Natural killer cell (primary cell): ENCODE data around the gene ZNF441. TPM values are rescaled to one million over a fixed set of nuclear protein-coding genes. Genes with fewer than 3 reads are reported as not detected.
A peak's percentile ranks its signal among the peaks of the same experiment; 100 is the strongest.

Experiments
- ATAC-seq, 3 donors: fragments of 150-1000 bp in 2 of 3; fragments of 200-7000 bp in 1 of 3; cut with Tn5 transposase; 1 replicate in 1 of 3; 2 replicates in 2 of 3; pipeline ENCODE4 v1.10.0; 2021; ENCODE audit warnings: mild to moderate bottlenecking in 2 of 3, moderate library complexity in 2 of 3
- DNase-seq, 2 donors: peaks; one replicate each; pipeline versions ENCODE4 v3.0.0 to v3.0.0-alpha.2; 2013 to 2021; ENCODE audit warnings: mixed read lengths in 1 of 2
- H3K27ac ChIP-seq: one replicate; pipeline ENCODE4 v1.5.1; 2013; ENCODE audit warnings: mild to moderate bottlenecking, low read length
- H3K27me3 ChIP-seq: one replicate; pipeline ENCODE4 v1.6.1; 2013; ENCODE audit warnings: low read length; ENCODE audit not compliant: control insufficient read depth, insufficient read depth
- H3K36me3 ChIP-seq: one replicate; pipeline ENCODE4 v1.6.1; 2013; ENCODE audit warnings: low read length; ENCODE audit not compliant: control insufficient read depth, insufficient read depth
- H3K4me1 ChIP-seq: one replicate; pipeline ENCODE4 v1.6.1; 2013; ENCODE audit warnings: low read length; ENCODE audit not compliant: control insufficient read depth, insufficient read depth
- H3K4me3 ChIP-seq: one replicate; pipeline ENCODE4 v1.5.1; 2013; ENCODE audit warnings: low read length
- H3K9me3 ChIP-seq: one replicate; pipeline ENCODE4 v1.6.1; 2013; ENCODE audit warnings: low read length; ENCODE audit not compliant: control insufficient read depth, insufficient read depth
- H3K27ac Mint-ChIP-seq, 2 donors: one replicate each; pipeline ENCODE4 v1.8.0; 2022; ENCODE audit warnings: mild to moderate bottlenecking in 2 of 2, mixed read lengths in 2 of 2, moderate library complexity in 1 of 2
- H3K27me3 Mint-ChIP-seq, 2 donors: one replicate each; pipeline ENCODE4 v1.8.0; 2022; ENCODE audit warnings: low read depth in 2 of 2, mixed read lengths in 2 of 2
- H3K36me3 Mint-ChIP-seq: one replicate; pipeline ENCODE4 v1.8.0; 2022; ENCODE audit warnings: mixed read lengths
- H3K4me1 Mint-ChIP-seq, 2 donors: one replicate each; pipeline ENCODE4 v1.8.0; 2022; ENCODE audit warnings: mixed read lengths in 2 of 2
- H3K4me3 Mint-ChIP-seq: one replicate; pipeline ENCODE4 v1.8.0; 2022; ENCODE audit warnings: mild to moderate bottlenecking, moderate library complexity, mixed read lengths
- H3K9me3 Mint-ChIP-seq, 2 donors: one replicate each; pipeline ENCODE4 v1.8.0; 2022; ENCODE audit warnings: mixed read lengths in 2 of 2
- CTCF ChIP-seq: fragments of 200-600 bp; IDR thresholded peaks from one replicate; pipeline ENCODE4 v1.8.0; 2022; ENCODE audit warnings: antibody characterized with exemption
- WGBS: methylation state at CpG from one replicate; pipeline ENCODE4 v1.1.7; 2013; ENCODE audit warnings: missing lambda C conversion rate; ENCODE audit not compliant: insufficient coverage; 5-methylcytosine and 5-hydroxymethylcytosine counted together
- intact Hi-C: fragments of 100-400 bp; cut with micrococcal nuclease; formaldehyde crosslinking; loops from one replicate; pipeline ENCODE4 v1.14.2; 2022
- total RNA-seq, 4 donors: library from RNA; stranded (reverse); fragments of 120-200 nt in 1 of 4; gene quantifications; one replicate each; pipeline versions ENCODE4 v1.2.3 to v1.2.4, GENCODE V29; 2013 to 2022

The ZNF441 gene
- total RNA-seq, 3 donors from 2014 or later (not counting 1 experiment from before 2014, with no cell fraction given), result 6.5 to 9.6 (median 7.1) TPM

- Mint-ChIP-seq H3K4me1 (peaks cover 16 to 22% of the 10 kb centered on the region in 2 donors), H3K27me3 (no peaks in the 10 kb centered on the region), H3K9me3 (no peaks in the 10 kb centered on the region), H3K36me3 (no peaks in the 10 kb centered on the region), H3K4me3 (peak within 1 kb of the TSS; percentile 96), H3K27ac (peak within 1 kb of the TSS; percentile 84 to 90)
- TF ChIP-seq CTCF, result peak; percentile 9
- under 1% methylated on average over 56 of the region's 56 CpGs for WGBS
- no peaks in the 10 kb centered on the region for H3K9me3 ChIP-seq
- DNase-seq (peak; percentile 87), ATAC-seq (peak; percentile 98 to 99 (median 98))
- intact Hi-C loops, result loop anchor here (1.0 to 10.0 kb wide), 5 partner anchors 16 to 343 kb away; partner anchors contain the start of genes ZNF439, ZNF440 and ZNF700
- peak within 1 kb of the TSS; percentile 64 for H3K4me3 ChIP-seq
- peaks cover 17% of the 10 kb centered on the region for H3K4me1 ChIP-seq
- no peaks in the 10 kb centered on the region for H3K36me3 ChIP-seq
- H3K27ac ChIP-seq, result peak within 1 kb of the TSS; percentile 60
- H3K27me3 ChIP-seq, result no peaks in the 10 kb centered on the region
Observed at GRCh38 chr19:11798391-11799330, 31.9 kb downstream of the ZNF441 start, which contains the start of gene ZNF491. Gene ZNF491, plus strand, starts transcription at chr19:11798523. Its CDS starts 7,431 bp downstream, at chr19:11805954.

GRCh38 chr19:11806354-11807098 lies 39.7 kb downstream of the ZNF441 start:
- peaks cover 0 to 10% of the 10 kb centered on the region in 2 donors for H3K9me3 Mint-ChIP-seq

GRCh38 chr19:11807099-11807380 lies 40.2 kb downstream of the ZNF441 start:
- Mint-ChIP-seq H3K36me3 (peaks cover 17% of the 10 kb centered on the region), H3K27ac (no peak overlapping the region), H3K27me3 (no peaks in the 10 kb centered on the region), H3K4me1 (no peaks in the 10 kb centered on the region), H3K9me3 (peaks cover 0 to 10% of the 10 kb centered on the region in 2 donors), H3K4me3 (no peak overlapping the region)
- Histone ChIP-seq H3K9me3 (peaks cover 31% of the 10 kb centered on the region), H3K4me3 (no peak overlapping the region), H3K36me3 (no peaks in the 10 kb centered on the region), H3K27ac (no peak overlapping the region), H3K4me1 (no peaks in the 10 kb centered on the region), H3K27me3 (no peaks in the 10 kb centered on the region)
- ATAC-seq, result no peak
- no peak for DNase-seq
- intact Hi-C loops, result no loop called here
- no peak for TF ChIP-seq CTCF
- WGBS, result no CpG with 5 or more reads among the region's 2 CpGs

More at GRCh38 chr19:11806354-11807098, 39.7 kb downstream of the ZNF441 start:
- no peaks in the 10 kb centered on the region for H3K4me1 Mint-ChIP-seq
- DNase-seq, result no peak
- no peak for ATAC-seq
- Histone ChIP-seq H3K36me3 (no peaks in the 10 kb centered on the region), H3K27me3 (no peaks in the 10 kb centered on the region), H3K9me3 (peaks cover 31% of the 10 kb centered on the region), H3K4me1 (no peaks in the 10 kb centered on the region), H3K27ac (no peak overlapping the region), H3K4me3 (no peak overlapping the region)
- H3K27me3 Mint-ChIP-seq, result no peaks in the 10 kb centered on the region
- no peak overlapping the region for H3K4me3 Mint-ChIP-seq
- 95% methylated on average over 10 of the region's 11 CpGs for WGBS
- TF ChIP-seq CTCF, result no peak
- intact Hi-C loops, result no loop called here
- peaks cover 17% of the 10 kb centered on the region for H3K36me3 Mint-ChIP-seq
- no peak overlapping the region for H3K27ac Mint-ChIP-seq
